H9 (cell line): ENCODE data around the gene NDOR1. TPM values are rescaled to one million over a fixed set of nuclear protein-coding genes. Genes with fewer than 3 reads are reported as not detected.

ENCODE experiments used
- DNase-seq: peaks from one replicate; pipeline ENCODE4 v3.0.0-alpha.2; 2017
- H2AFZ ChIP-seq: one replicate; pipeline ENCODE4 v1.6.1; 2013; ENCODE audit warnings: mild to moderate bottlenecking, low read length, control low read depth, moderate library complexity
- H2AK5ac ChIP-seq: 2 replicates; pipeline ENCODE4 v1.6.1; 2013; ENCODE audit warnings: low read length, control low read depth, mixed read lengths; ENCODE audit not compliant: insufficient read length
- H2BK120ac ChIP-seq: one replicate; pipeline ENCODE4 v1.6.1; 2013; ENCODE audit warnings: low read depth, mild to moderate bottlenecking, low read length, control low read depth, inconsistent platforms; ENCODE audit not compliant: poor library complexity, severe bottlenecking
- H2BK12ac ChIP-seq: 2 replicates; pipeline ENCODE4 v1.6.1; 2013; ENCODE audit warnings: low read length, control low read depth, mixed read lengths, low read depth; ENCODE audit not compliant: insufficient read length
- H2BK15ac ChIP-seq: 2 replicates; pipeline ENCODE4 v1.6.1; 2013; ENCODE audit warnings: low read depth, low read length, control low read depth
- H2BK20ac ChIP-seq: one replicate; pipeline ENCODE4 v1.6.1; 2013; ENCODE audit warnings: low read depth, mild to moderate bottlenecking, low read length, control low read depth, inconsistent platforms; ENCODE audit not compliant: poor library complexity, severe bottlenecking
- H2BK5ac ChIP-seq: 2 replicates; pipeline ENCODE4 v1.6.1; 2013; ENCODE audit warnings: low read length, control low read depth, mixed read lengths; ENCODE audit not compliant: insufficient read length
- H3K14ac ChIP-seq: 2 replicates; pipeline ENCODE4 v1.6.1; 2013; ENCODE audit warnings: low read length, control low read depth; ENCODE audit not compliant: insufficient read depth
- H3K18ac ChIP-seq: 2 replicates; pipeline ENCODE4 v1.6.1; 2013; ENCODE audit warnings: low read depth, mild to moderate bottlenecking, mixed read lengths, low read length, control low read depth; ENCODE audit not compliant: insufficient read length
- H3K23ac ChIP-seq: 2 replicates; pipeline ENCODE4 v1.6.1; 2013; ENCODE audit warnings: low read length, control low read depth, mixed read lengths, low read depth; ENCODE audit not compliant: insufficient read length
- H3K23me2 ChIP-seq: 2 replicates; pipeline ENCODE4 v1.6.1; 2013; ENCODE audit warnings: low read depth, mild to moderate bottlenecking, mixed read lengths, low read length, control low read depth; ENCODE audit not compliant: insufficient read length, poor library complexity, severe bottlenecking
- H3K27ac ChIP-seq: 2 replicates; pipeline ENCODE4 v1.5.1; 2013; ENCODE audit warnings: low read length, control low read depth, mixed read lengths, low read depth; ENCODE audit not compliant: insufficient read length
- H3K27me3 ChIP-seq: 2 replicates; pipeline ENCODE4 v1.6.1; 2013; ENCODE audit warnings: low read length, control low read depth, inconsistent platforms; ENCODE audit not compliant: insufficient read depth
- H3K4ac ChIP-seq: 2 replicates; pipeline ENCODE4 v1.6.1; 2013; ENCODE audit warnings: low read depth, mild to moderate bottlenecking, control low read depth, inconsistent platforms, low read length, moderate library complexity
- H3K4me1 ChIP-seq: 2 replicates; pipeline ENCODE4 v1.6.1; 2013; ENCODE audit warnings: low read length, control low read depth, inconsistent platforms; ENCODE audit not compliant: insufficient read depth
- H3K4me2 ChIP-seq: 2 replicates; pipeline ENCODE4 v1.6.1; 2013; ENCODE audit warnings: low read length, control low read depth, mixed read lengths; ENCODE audit not compliant: insufficient read length, insufficient read depth
- H3K56ac ChIP-seq: 2 replicates; pipeline ENCODE4 v1.6.1; 2013; ENCODE audit warnings: low read depth, mild to moderate bottlenecking, mixed read lengths, low read length, control low read depth; ENCODE audit not compliant: insufficient read length
- H3K79me1 ChIP-seq: 2 replicates; pipeline ENCODE4 v1.6.1; 2013; ENCODE audit warnings: low read depth, mild to moderate bottlenecking, moderate library complexity, low read length, control low read depth, inconsistent platforms; ENCODE audit not compliant: insufficient read depth, poor library complexity, severe bottlenecking
- H3K79me2 ChIP-seq: 2 replicates; pipeline ENCODE4 v1.6.1; 2013; ENCODE audit warnings: low read length, control low read depth, inconsistent platforms; ENCODE audit not compliant: insufficient read depth
- H3K9ac ChIP-seq: 2 replicates; pipeline ENCODE4 v1.6.1; 2013; ENCODE audit warnings: low read length, control low read depth, mixed read lengths; ENCODE audit not compliant: insufficient read length; ENCODE audit errors: extremely low read depth
- H3K9me3 ChIP-seq: one replicate; pipeline ENCODE4 v1.6.1; 2013; ENCODE audit warnings: low read depth, low read length, inconsistent platforms; ENCODE audit not compliant: control insufficient read depth
- H3T11ph ChIP-seq: one replicate; pipeline ENCODE4 v1.6.1; 2013; ENCODE audit warnings: mild to moderate bottlenecking, low read length, control low read depth, inconsistent platforms
- H4K20me1 ChIP-seq: one replicate; pipeline ENCODE4 v1.6.1; 2013; ENCODE audit not compliant: control insufficient read depth, insufficient read length, insufficient read depth
- H4K5ac ChIP-seq: 2 replicates; pipeline ENCODE4 v1.6.1; 2013; ENCODE audit warnings: low read depth, mild to moderate bottlenecking, mixed read lengths, low read length, control low read depth; ENCODE audit not compliant: insufficient read length
- H4K8ac ChIP-seq: replicated peaks from 2 replicates; pipeline ENCODE4 v1.6.1; 2013; ENCODE audit warnings: low read length, control low read depth, mixed read lengths, low read depth; ENCODE audit not compliant: insufficient read length
- H4K91ac ChIP-seq: 2 replicates; pipeline ENCODE4 v1.6.1; 2013; ENCODE audit warnings: low read depth, mild to moderate bottlenecking, moderate library complexity, mixed read lengths, low read length, control low read depth; ENCODE audit not compliant: insufficient read length
- H3K27ac Mint-ChIP-seq, 3 experiments: 2 replicates in 2 of 3; 3 replicates in 1 of 3; pipeline ENCODE4 v1.8.0; 2020 to 2021; ENCODE audit warnings: mixed read lengths in 3 of 3, mild to moderate bottlenecking in 1 of 3, moderate library complexity in 1 of 3
- H3K27me3 Mint-ChIP-seq: 2 replicates; pipeline ENCODE4 v1.8.0; 2021; ENCODE audit warnings: low read depth, mild to moderate bottlenecking, moderate library complexity, mixed read lengths
- H3K36me3 Mint-ChIP-seq, 3 experiments: 2 replicates in 2 of 3; 3 replicates in 1 of 3; pipeline ENCODE4 v1.8.0; 2020 to 2021; ENCODE audit warnings: low read depth in 3 of 3, mixed read lengths in 3 of 3; ENCODE audit not compliant: insufficient read depth in 1 of 3
- H3K4me1 Mint-ChIP-seq, 2 experiments: 2 replicates each; pipeline ENCODE4 v1.8.0; 2020; ENCODE audit warnings: mixed read lengths in 2 of 2
- H3K4me3 Mint-ChIP-seq, 2 experiments: 2 replicates in 1 of 2; 3 replicates in 1 of 2; pipeline ENCODE4 v1.8.0; 2020 to 2021; ENCODE audit warnings: mild to moderate bottlenecking in 2 of 2, mixed read lengths in 2 of 2, moderate library complexity in 1 of 2
- H3K9me3 Mint-ChIP-seq, 2 experiments: 2 replicates in 1 of 2; 3 replicates in 1 of 2; pipeline ENCODE4 v1.8.0; 2020; ENCODE audit warnings: mild to moderate bottlenecking in 2 of 2, mixed read lengths in 2 of 2, moderate library complexity in 1 of 2
- CTCF ChIP-seq: fragments of 200-600 bp; sonication (generic); conservative IDR thresholded peaks from 3 replicates; pipeline ENCODE4 v1.8.0; 2021; ENCODE audit warnings: antibody characterized with exemption, mild to moderate bottlenecking
- WGBS: extraction: QIAGEN DNeasy Blood & Tissue Kit; methylation state at CpG from one replicate; pipeline ENCODE4 v1.1.7; 2013; ENCODE audit warnings: missing lambda C conversion rate, low lambda C conversion rate, mixed read lengths; ENCODE audit not compliant: insufficient read length; ENCODE audit errors: extremely low coverage; 5-methylcytosine and 5-hydroxymethylcytosine counted together
- total RNA-seq: library from RNA; stranded (reverse); gene quantifications from 2 replicates; pipeline ENCODE4 v1.2.1, GENCODE V29; 2021

The NDOR1 gene
- total RNA-seq, 1 experiment from 2014 or later: 44.1 TPM

- no peak for TF ChIP-seq CTCF
- H3K36me3 Mint-ChIP-seq: peaks cover 16 to 27% (median 25%) of the 10 kb centered on the region in 3 experiments; a peak in 6 of 7 replicates
- Histone ChIP-seq H2BK12ac (no peak overlapping the region), H4K5ac (no peak overlapping the region), H3K9me3 (no peaks in the 10 kb centered on the region), H3K9ac (peak overlapping the region; percentile 43), H3K14ac (no peak overlapping the region), H2BK20ac (no peak overlapping the region), H2BK15ac (no peak overlapping the region), H2BK5ac (no peak overlapping the region), H4K20me1 (no peaks in the 10 kb centered on the region), H3K23ac (no peak overlapping the region), H3K4me1 (no peaks in the 10 kb centered on the region), H3K79me2 (peaks cover 6% of the 10 kb centered on the region; the same call in 1 of the 2 replicates), H3K79me1 (peaks cover 5% of the 10 kb centered on the region), H4K91ac (no peak overlapping the region), H3K4ac (no peak overlapping the region), H3K27ac (no peak overlapping the region), H3K23me2 (peaks cover 14% of the 10 kb centered on the region), H4K8ac (no peak overlapping the region), H3K56ac (no peak overlapping the region), H2AFZ (no peak overlapping the region), H3T11ph (no peak overlapping the region), H3K27me3 (no peaks in the 10 kb centered on the region), H2AK5ac (no peak overlapping the region), H3K4me2 (peak overlapping the region; percentile 68), H2BK120ac (no peak overlapping the region), H3K18ac (no peak overlapping the region)
- no peaks in the 10 kb centered on the region; a peak in 1 of 5 replicates for H3K9me3 Mint-ChIP-seq
- H3K27me3 Mint-ChIP-seq: no peaks in the 10 kb centered on the region
- WGBS: no CpG with 5 or more reads among the region's 15 CpGs
- H3K27ac Mint-ChIP-seq: peak overlapping the region in 1 of 3 experiments; percentile 18; a peak in 1 of 7 replicates
- H3K4me1 Mint-ChIP-seq: peaks cover 6 to 16% of the 10 kb centered on the region in 2 experiments
- DNase-seq: no peak
- peak overlapping the region; percentile 84 to 91 for H3K4me3 Mint-ChIP-seq
These were observed 50.9 kb downstream of the NDOR1 start for GRCh38 chr9:137256362-137256761.
